ENCODE data around the gene FAM53B. TPM values are rescaled to one million over a fixed set of nuclear protein-coding genes. Genes with fewer than 3 reads are reported as not detected.

FAM53B gene
- total RNA-seq, 4 donors from 2014 or later, result 41.0 to 110 (median 50.0) TPM

DNA sequence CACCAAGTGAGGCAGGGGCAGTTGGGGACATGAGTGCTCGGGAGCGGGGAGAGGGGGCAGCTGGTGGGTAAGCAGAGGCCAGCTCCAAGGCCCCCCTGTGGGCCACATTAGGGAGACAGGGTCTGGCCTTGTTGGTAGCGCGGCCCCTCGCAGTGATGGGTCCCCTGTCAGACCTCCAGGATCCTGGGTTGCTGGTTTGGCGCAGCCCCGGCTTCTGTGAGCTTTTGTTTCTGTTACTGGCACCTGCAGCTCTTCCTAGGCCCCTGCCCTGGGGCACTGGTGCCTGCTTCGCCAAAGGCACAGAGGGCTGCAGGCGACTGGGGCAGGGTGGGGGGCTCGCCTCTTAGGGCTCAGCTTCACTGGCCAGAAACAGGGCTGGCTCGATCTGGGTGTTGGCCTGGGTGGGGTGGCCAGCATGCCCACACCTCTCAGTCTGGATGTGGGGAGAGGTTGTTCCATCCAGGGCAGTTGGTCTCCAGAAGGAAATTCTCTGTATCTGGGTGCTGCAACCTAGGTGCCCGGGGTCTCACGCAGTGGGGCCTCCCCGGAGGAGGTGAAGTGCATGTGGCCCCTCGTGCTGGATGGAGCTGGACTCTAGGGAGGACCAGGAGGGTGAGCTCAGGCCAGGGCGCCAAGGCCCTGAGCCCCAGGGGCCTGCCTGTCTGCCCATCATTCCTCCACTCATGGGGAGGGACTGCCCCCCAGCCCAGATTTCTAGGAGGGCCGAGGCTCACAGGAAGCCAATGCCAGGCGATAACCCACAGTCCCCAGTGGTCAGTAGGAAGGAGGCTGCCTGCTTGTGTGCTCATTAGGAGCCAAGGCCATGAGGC, 143.9 kb downstream of the FAM53B start:
- intact Hi-C loops (cut with DNase I; ENCODE audit: low total_unique reads), result no loop called here
- Histone ChIP-seq H3K27ac (no peak overlapping the region), H3K4me1 (peaks cover 0 to 2% (median 0%) of the 10 kb centered on the region in 4 donors), H3K4me3 (no peak overlapping the region), H3K27me3 (no peaks in the 10 kb centered on the region), H3K9me3 (no peaks in the 10 kb centered on the region), H3K36me3 (no peaks in the 10 kb centered on the region)
- WGBS, 2 donors (ENCODE audit: low coverage in 1 of 2), result 80 to 90% methylated on average over 1 to 17 of the region's 18 CpGs
- DNase-seq, result no peak
- in situ Hi-C loops (cut with MboI; ENCODE audit: low pct_ligation_motif_present in 1 of 4, low pct_unique_long_range_greater_than_20kb in 1 of 4, low sequenced_read_pairs in 3 of 4), result no loop called here
- TF ChIP-seq POLR2AphosphoS5 (IDR thresholded peaks at IDR 0.05) (no peak), EP300 (IDR thresholded peaks at IDR 0.05; ENCODE audit: low read depth) (no peak)

DNA sequence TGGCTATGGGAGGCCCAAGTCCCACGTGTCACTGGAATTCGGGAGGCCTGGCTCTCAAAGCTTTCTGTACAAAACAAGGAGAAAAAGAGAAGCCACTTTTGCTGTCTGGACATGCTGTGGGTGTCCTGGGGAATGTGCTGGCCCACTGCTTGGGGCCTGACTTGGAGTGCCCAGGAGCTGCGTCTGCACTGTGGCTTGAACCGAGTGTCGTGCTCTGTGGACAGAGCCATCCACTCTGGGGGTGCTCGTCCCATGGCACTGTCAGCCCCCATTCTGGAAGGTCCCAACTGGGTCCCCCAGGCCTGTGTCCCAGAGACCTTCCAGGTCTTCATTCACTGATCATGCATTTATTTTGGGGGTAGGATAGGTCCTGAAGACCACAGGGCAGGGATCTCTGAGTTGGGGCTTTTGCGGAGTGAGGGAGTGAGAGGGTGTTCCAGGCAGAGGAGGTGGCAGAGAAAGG, 144.6 kb downstream of the FAM53B start:
- no peaks in the 10 kb centered on the region for H3K36me3 ChIP-seq
- WGBS, 2 donors (ENCODE audit: low coverage in 1 of 2), result 91% methylated on average over 7 of the region's 7 CpGs; no CpG with 5 or more reads in 1 of the 2 donors
- in situ Hi-C loops (cut with MboI; ENCODE audit: low pct_ligation_motif_present in 1 of 4, low pct_unique_long_range_greater_than_20kb in 1 of 4, low sequenced_read_pairs in 3 of 4), result no loop called here
- no peaks in the 10 kb centered on the region for H3K27me3 ChIP-seq
- no peaks in the 10 kb centered on the region for H3K9me3 ChIP-seq
- no peak overlapping the region for H3K4me3 ChIP-seq
- DNase-seq, result no peak
- peaks cover 0 to 2% (median 0%) of the 10 kb centered on the region in 4 donors for H3K4me1 ChIP-seq
- intact Hi-C loops (cut with DNase I; ENCODE audit: low total_unique reads), result loop anchor here (10.0 kb wide), 1 partner anchor 1475 kb away; no protein-coding TSS in a partner anchor
- H3K27ac ChIP-seq, result no peak overlapping the region
- TF ChIP-seq POLR2A (IDR thresholded peaks at IDR 0.05) (no peak), EP300 (IDR thresholded peaks at IDR 0.05; ENCODE audit: low read depth) (no peak), POLR2AphosphoS5 (IDR thresholded peaks at IDR 0.05) (no peak)
- TF ChIP-seq, protein P1, sequence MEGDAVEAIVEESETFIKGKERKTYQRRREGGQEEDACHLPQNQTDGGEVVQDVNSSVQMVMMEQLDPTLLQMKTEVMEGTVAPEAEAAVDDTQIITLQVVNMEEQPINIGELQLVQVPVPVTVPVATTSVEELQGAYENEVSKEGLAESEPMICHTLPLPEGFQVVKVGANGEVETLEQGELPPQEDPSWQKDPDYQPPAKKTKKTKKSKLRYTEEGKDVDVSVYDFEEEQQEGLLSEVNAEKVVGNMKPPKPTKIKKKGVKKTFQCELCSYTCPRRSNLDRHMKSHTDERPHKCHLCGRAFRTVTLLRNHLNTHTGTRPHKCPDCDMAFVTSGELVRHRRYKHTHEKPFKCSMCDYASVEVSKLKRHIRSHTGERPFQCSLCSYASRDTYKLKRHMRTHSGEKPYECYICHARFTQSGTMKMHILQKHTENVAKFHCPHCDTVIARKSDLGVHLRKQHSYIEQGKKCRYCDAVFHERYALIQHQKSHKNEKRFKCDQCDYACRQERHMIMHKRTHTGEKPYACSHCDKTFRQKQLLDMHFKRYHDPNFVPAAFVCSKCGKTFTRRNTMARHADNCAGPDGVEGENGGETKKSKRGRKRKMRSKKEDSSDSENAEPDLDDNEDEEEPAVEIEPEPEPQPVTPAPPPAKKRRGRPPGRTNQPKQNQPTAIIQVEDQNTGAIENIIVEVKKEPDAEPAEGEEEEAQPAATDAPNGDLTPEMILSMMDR (IDR thresholded peaks at IDR 0.05), result no peak

- no peak for DNase-seq
- Histone ChIP-seq H3K27me3 (no peaks in the 10 kb centered on the region), H3K4me1 (peaks cover 0 to 2% (median 0%) of the 10 kb centered on the region in 4 donors), H3K9me3 (no peaks in the 10 kb centered on the region), H3K4me3 (no peak overlapping the region), H3K36me3 (no peaks in the 10 kb centered on the region), H3K27ac (no peak overlapping the region)
- in situ Hi-C loops (cut with MboI; ENCODE audit: low pct_ligation_motif_present in 1 of 4, low pct_unique_long_range_greater_than_20kb in 1 of 4, low sequenced_read_pairs in 3 of 4), result no loop called here
- no peak for TF ChIP-seq POLR2A (IDR thresholded peaks at IDR 0.05)
- no peak for TF ChIP-seq POLR2AphosphoS5 (IDR thresholded peaks at IDR 0.05)
- TF ChIP-seq, protein P1 (IDR thresholded peaks at IDR 0.05), result no peak
- no peak for TF ChIP-seq EP300 (IDR thresholded peaks at IDR 0.05; ENCODE audit: low read depth)
- 95 to 96% methylated on average over 9 to 13 of the region's 13 CpGs for WGBS, 2 donors (ENCODE audit: low coverage in 1 of 2)
- intact Hi-C loops (cut with DNase I; ENCODE audit: low total_unique reads), result loop anchor here (10.0 kb wide), 1 partner anchor 1476 kb away; no protein-coding TSS in a partner anchor
These were observed 145.2 kb downstream of the FAM53B start for GRCh38 chr10:124598773-124599587.

DNA sequence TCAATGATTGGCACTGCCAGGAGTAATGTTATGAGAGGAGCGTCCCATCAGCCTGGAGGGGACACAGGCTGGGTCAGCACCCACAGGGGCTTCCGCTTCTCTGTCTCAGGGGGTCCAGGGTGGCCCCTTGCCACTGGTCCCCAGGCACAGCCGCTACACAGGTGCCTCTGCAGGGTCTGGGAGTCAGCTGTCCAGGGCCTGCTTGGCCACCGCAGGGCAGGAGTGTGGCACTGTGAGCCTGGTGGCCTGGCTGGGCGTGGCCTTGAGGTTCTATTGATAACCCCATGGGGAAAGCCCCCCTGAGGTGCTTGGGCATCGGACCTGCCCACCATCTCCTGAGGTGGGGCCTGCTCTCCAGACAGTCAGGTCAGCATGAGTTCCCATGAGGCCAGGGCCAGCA, 146.0 kb downstream of the FAM53B start:
- Histone ChIP-seq H3K9me3 (no peaks in the 10 kb centered on the region), H3K4me1 (peaks cover 0 to 2% (median 0%) of the 10 kb centered on the region in 4 donors), H3K27ac (no peak overlapping the region), H3K36me3 (no peaks in the 10 kb centered on the region), H3K27me3 (no peaks in the 10 kb centered on the region), H3K4me3 (no peak overlapping the region)
- DNase-seq, result no peak
- 69% methylated on average over 3 of the region's 6 CpGs; no CpG with 5 or more reads in 1 of the 2 donors for WGBS, 2 donors (ENCODE audit: low coverage in 1 of 2)
- TF ChIP-seq, protein P1 (IDR thresholded peaks at IDR 0.05), result no peak
- TF ChIP-seq POLR2A (IDR thresholded peaks at IDR 0.05) (no peak), POLR2AphosphoS5 (IDR thresholded peaks at IDR 0.05) (no peak), EP300 (IDR thresholded peaks at IDR 0.05; ENCODE audit: low read depth) (no peak)
- intact Hi-C loops (cut with DNase I; ENCODE audit: low total_unique reads), result loop anchor here (10.0 kb wide), 1 partner anchor 1477 kb away; no protein-coding TSS in a partner anchor
- in situ Hi-C loops (cut with MboI; ENCODE audit: low pct_ligation_motif_present in 1 of 4, low pct_unique_long_range_greater_than_20kb in 1 of 4, low sequenced_read_pairs in 3 of 4), result no loop called here
